DMS79 (cell line): Measurements from ENCODE around the gene KIFC3.
"Not testable (repeated sequence)": the region's sequence is repeated elsewhere in the genome, so short reads cannot be mapped to it uniquely, and the experiment has no call there.

Experiments
- DNase-seq: peaks from one replicate; lab custom pipeline; 2025; lab: John Stamatoyannopoulos, UW

The KIFC3 gene

DNA sequence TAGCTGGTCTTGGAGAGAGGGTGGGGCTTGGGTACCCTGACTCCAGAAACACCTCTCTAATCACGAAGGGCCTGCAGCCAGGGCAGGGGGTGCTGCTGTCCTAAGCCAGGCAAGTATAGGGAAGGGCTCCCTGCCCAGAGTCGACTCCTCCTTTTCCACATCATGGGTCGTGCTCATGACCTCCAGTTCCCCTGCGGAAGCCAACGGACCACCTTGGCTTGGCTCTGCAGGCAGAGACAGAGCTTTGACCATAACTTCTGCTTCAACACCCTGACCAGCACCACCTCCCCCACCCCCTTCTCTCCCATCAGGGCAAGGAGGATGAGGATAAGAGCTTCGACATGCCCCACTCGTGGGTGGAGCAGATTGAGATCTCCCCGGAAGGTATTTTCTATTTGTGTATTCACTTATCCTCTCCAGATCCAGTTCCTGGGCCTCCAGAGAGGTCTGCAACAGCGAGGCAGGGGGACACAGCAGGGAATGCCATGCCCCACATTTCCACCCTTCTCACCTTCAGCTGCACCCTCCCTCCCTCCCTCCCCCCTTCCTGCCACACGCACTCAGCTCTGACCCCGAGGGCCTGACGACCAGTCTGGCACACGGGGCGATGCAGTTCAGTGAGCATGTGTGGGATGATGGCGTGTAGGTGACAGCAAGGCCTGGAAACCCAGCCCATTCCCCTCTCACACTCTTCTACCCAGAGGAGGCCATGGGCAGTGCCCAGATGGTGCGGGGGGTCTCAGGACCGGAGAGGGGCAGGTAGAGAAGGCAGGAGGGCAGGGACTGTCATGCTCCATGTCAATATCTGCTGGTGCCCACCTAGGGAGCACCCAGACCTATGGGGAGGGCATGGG is 80.7 kb downstream of the KIFC3 start:
- no peak for DNase-seq

- no peak for DNase-seq
Observed at GRCh38 chr16:57720142-57720575, 82.1 kb downstream of the KIFC3 start.

DNA sequence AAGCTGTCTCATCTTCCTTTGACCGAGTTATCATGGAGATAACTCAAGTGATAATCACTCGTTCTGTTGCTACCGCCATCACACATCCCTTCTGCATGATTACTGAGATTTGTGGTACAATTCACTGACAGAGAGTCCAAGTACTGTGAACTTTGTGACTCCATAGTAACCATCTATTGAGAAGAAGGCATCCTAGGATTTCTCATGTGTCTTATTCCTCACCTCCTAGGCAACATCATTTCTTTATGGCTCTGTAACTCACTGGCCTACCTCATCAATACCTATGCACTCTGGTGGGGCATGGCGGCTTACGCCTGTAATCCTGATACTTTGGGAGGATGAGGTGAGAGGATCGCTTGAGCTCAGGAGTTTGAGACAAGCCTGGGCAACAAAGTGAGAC is 88.2 kb downstream of the KIFC3 start:
- DNase-seq: no peak

- DNase-seq: no peak
Observed at GRCh38 chr16:57713596-57713995, 88.7 kb downstream of the KIFC3 start.

GRCh38 chr16:57712569-57712968 is 89.7 kb downstream of the KIFC3 start:
- not testable (repeated sequence) for DNase-seq

DNA sequence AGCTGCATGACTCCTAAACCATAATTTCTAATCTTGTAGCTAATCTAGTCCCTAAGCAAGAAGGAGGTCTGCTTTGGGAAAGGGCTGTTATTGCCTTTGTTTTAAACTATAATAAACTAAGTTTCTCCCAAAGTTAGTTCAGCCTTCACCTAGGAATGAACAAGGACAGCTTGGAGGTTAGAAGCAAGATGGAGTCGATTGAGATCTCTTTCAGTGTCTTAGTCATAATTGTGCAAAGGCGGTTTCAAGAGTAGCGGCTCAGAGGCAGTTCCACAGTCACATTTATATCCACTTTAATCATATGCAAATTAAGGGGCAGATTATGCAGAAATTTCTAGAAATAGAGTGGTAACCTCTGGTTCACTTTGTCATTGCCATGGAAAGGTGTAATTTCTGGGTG is 90.3 kb downstream of the KIFC3 start:
- no peak for DNase-seq

- no peak for DNase-seq
Observed at GRCh38 chr16:57711346-57711745, 90.9 kb downstream of the KIFC3 start.

GRCh38 chr16:57709663-57710062 is 92.6 kb downstream of the KIFC3 start:
- DNase-seq: no peak
